Posterior cingulate gyrus (tissue), 11 donors: Measurements from ENCODE around the gene RASSF7.

ENCODE experiments used
- DNase-seq, 10 donors: peaks; one replicate each; pipeline versions ENCODE4 v3.0.0 to v3.0.0-alpha.2; 2020 to 2021; ENCODE audit warnings: mixed read lengths in 3 of 10
- intact Hi-C: fragments of 100-400 bp; cut with DNase I; formaldehyde crosslinking; loops from one replicate; pipeline ENCODE4 v1.15.1; 2023

RASSF7 gene

GRCh38 chr11:576811-577610 lies 16.2 kb downstream of the RASSF7 start:
- intact Hi-C loops, result no loop called here
- no peak for DNase-seq

GRCh38 chr11:577611-577894 lies 16.8 kb downstream of the RASSF7 start:
- no peak for DNase-seq
- intact Hi-C loops, result no loop called here

- intact Hi-C loops, result no loop called here
- DNase-seq, result no peak
Measured at GRCh38 chr11:578276-579035, 17.7 kb downstream of the RASSF7 start.

- intact Hi-C loops, result no loop called here
- no peak for DNase-seq
Measured at GRCh38 chr11:579830-580601, 19.2 kb downstream of the RASSF7 start.

- intact Hi-C loops, result no loop called here
- no peak for DNase-seq
Measured at GRCh38 chr11:581342-581741, 20.6 kb downstream of the RASSF7 start.

- DNase-seq, result peak in 8 of 10 donors; percentile 56 to 96 (median 80)
- intact Hi-C loops, result no loop called here
Measured at GRCh38 chr11:581752-582151, 21.0 kb downstream of the RASSF7 start.

- peak in 1 of 10 donors; percentile 76 for DNase-seq
- intact Hi-C loops, result no loop called here
Measured at GRCh38 chr11:584287-584686, 23.5 kb downstream of the RASSF7 start.

GRCh38 chr11:586376-587316 lies 25.9 kb downstream of the RASSF7 start:
- intact Hi-C loops, result no loop called here

GRCh38 chr11:587546-587945 lies 26.8 kb downstream of the RASSF7 start:
- intact Hi-C loops, result no loop called here
- no peak for DNase-seq

More at GRCh38 chr11:586376-587316, 25.9 kb downstream of the RASSF7 start:
- no peak for DNase-seq

GRCh38 chr11:587978-588380 lies 27.2 kb downstream of the RASSF7 start:
- intact Hi-C loops, result no loop called here
- no peak for DNase-seq

GRCh38 chr11:589798-590197 lies 29.0 kb downstream of the RASSF7 start:
- intact Hi-C loops, result no loop called here
- DNase-seq, result no peak

- no peak for DNase-seq
- intact Hi-C loops, result no loop called here
Measured at GRCh38 chr11:590997-591396, 30.2 kb downstream of the RASSF7 start.

- no peak for DNase-seq
- intact Hi-C loops, result no loop called here
Measured at GRCh38 chr11:592501-592900, 31.7 kb downstream of the RASSF7 start.

GRCh38 chr11:592918-593317 lies 32.1 kb downstream of the RASSF7 start:
- intact Hi-C loops, result no loop called here
- DNase-seq, result no peak

- intact Hi-C loops, result no loop called here
- DNase-seq, result no peak
Measured at GRCh38 chr11:593347-593746, 32.6 kb downstream of the RASSF7 start.

GRCh38 chr11:595400-595799 lies 34.6 kb downstream of the RASSF7 start:
- no peak for DNase-seq
- intact Hi-C loops, result no loop called here

GRCh38 chr11:596374-596773 lies 35.6 kb downstream of the RASSF7 start:
- no peak for DNase-seq
- intact Hi-C loops, result no loop called here

- no peak for DNase-seq
- intact Hi-C loops, result no loop called here
Measured at GRCh38 chr11:597166-597725, 36.5 kb downstream of the RASSF7 start.

- intact Hi-C loops, result no loop called here
- DNase-seq, result no peak
Measured at GRCh38 chr11:598005-598680, 37.4 kb downstream of the RASSF7 start.
